RCC 7860 (cell line): Measurements from ENCODE around the gene EXTL2.
"Not testable (repeated sequence)": the region's sequence is repeated elsewhere in the genome, so short reads cannot be mapped to it uniquely, and the experiment has no call there.

Experiments
- DNase-seq: peaks from one replicate; pipeline ENCODE4 v3.0.0-alpha.2; 2015; ENCODE audit warnings: low spot score
- FAIRE-seq: peaks from 2 replicates; lab custom pipeline; 2012; peaks lifted over from hg19 to GRCh38; lab: Jason Lieb, UNC

The EXTL2 gene

DNA sequence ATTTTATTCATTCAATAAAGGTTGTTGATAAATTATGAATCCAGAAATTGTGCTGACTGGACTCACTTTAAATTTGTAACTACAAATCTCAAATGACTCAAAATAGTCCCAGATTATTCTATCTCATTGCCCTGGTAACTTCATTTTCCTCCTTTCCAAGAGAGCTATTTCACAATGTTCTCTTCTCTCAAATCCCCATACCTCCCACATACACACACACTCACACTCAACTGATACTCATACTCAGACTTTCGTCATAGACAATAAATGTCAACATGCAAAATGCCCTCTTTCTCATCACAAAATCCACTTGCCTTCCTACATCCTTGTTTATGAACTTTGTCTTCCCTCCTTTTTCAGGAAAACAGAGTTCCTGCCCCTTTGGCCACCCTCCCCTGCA is 33.3 kb downstream of the EXTL2 start:
- DNase-seq, result no peak
- no peak for FAIRE-seq

DNA sequence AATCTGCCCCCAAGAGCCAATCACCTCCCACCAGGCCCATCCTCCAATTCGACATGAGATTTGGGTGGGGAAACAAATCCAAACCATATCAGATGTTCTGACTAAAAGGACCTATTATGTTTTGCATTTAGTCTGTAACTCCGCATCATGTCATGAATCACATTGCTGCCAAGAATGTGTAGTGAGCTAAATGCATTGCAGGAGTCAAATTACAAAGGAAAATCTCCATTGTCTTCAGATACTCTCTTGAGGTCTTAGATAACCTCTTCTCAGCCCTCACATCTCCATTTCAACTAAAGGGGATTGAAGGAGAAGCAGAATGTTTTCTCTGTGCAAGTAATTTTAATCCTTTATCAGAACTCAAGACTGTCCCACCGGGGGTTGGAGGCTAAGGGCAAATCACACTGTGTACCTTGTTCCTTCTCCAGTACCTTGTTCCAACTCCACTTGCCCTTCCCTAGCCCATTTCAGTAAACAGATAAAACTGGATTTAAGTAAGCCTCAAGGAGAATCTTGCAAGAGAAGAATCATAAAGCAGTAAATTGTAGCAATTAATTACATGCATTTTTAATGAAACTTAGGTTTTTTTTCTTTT is 34.1 kb downstream of the EXTL2 start:
- DNase-seq (no peak), FAIRE-seq (no peak)

DNA sequence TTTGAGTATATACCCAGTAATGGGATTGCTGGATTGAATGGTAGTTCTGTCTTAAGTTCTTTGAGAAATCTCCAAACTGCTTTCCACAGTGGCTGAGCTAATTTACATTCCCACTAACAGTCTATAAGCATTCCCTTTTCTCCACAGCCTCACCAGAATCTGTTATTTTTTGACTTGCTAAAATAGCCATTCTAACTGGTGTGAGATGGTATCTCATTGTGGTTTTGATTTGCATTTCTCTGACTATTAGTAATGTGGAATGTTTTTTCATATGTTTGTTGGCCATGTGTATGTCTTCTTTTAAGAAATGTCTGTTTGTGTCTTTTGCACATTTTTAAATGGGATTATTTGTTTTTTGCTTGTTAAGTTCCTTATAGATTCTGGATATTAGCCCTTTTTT is 39.5 kb downstream of the EXTL2 start:
- not testable (repeated sequence) for DNase-seq, FAIRE-seq

DNA sequence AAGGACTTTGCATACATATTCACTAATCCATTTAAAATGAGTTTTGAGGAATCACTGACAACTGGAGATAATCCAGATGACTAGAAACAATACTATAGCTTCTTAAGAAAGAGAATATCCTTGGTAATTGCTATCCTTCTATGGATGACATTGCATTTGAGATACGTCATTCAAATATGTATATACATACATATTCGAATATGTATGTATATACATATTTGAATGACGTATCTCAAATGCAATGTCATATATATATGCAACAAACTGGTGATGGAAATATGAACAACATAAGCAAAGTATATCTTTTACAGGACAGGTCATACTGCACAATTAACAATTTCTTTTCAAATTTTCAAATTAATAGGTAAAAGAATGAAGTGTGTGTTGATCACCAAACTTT is 41.7 kb downstream of the EXTL2 start:
- FAIRE-seq (no peak), DNase-seq (no peak)

DNA sequence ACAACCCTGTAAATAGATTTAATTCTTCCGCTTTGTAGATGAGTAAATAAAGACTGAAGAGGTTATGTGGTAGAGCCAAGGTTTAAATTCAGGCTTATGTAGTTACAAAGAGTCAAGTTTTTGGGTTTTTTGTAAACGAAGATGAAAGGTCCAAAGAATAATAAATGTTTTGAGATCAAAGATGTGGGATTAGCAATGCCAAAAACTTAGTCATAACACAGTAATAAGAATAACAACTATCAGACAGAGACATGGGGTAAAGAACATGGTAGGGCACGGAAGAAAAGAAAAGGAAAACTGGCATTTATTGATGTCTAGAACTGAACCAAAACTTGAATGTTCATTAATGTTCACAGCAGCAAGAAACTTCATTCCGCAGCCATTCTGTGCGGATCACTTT is 42.9 kb downstream of the EXTL2 start:
- FAIRE-seq (no peak), DNase-seq (no peak)

DNA sequence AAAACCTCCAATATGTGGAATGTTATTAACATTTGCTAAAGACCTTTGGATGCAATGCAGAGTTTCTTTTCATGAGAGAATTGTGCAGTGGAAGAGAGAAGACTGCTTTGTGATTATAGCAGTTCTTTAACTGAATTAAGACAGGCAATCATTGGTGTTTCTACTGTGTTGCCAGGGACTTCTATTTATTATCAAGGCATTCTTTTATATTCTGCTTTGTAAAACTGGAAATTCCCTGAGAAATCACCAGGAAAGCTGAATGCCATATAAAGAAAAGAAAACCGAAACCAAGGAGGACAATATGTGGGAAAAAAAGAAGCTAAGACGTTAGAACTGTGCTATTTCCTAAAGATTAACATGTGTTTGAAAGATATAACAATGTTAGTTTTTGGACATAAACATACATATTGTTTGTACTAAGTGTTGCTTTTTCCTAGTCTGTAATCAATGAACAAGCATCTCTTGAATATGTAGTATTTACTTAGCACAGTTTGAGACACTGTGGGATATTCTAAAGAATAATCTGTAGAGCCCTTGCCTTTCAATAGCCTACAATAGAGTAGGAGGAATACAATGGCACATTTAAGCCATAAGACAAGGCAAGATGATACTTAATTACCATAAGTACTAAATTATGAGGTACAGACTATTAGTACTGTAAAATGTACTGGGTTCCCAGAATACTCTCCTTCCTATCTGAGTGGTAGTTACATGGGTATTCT is 47.1 kb downstream of the EXTL2 start:
- FAIRE-seq (peak; percentile 40), DNase-seq (peak; percentile 29)

DNA sequence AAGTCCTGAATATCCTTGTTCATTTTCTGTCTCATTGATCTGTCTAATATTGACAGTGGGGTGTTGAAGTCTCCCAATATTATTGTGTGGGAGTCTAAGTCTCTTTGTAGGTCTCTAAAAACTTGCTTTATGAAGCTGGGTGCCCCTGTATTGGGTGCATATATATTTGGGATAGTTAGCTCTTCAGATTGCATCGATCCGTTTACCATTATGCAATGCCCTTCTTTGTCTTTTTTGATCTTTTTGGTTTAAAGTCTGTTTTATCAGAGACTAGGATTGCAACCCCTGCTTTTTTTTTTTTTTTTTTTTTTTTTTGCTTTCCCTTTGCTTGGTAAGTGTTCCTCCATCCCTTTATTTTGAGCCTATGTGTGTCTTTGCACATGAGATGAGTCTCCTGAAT is 51.5 kb downstream of the EXTL2 start:
- not testable (repeated sequence) for FAIRE-seq, DNase-seq

DNA sequence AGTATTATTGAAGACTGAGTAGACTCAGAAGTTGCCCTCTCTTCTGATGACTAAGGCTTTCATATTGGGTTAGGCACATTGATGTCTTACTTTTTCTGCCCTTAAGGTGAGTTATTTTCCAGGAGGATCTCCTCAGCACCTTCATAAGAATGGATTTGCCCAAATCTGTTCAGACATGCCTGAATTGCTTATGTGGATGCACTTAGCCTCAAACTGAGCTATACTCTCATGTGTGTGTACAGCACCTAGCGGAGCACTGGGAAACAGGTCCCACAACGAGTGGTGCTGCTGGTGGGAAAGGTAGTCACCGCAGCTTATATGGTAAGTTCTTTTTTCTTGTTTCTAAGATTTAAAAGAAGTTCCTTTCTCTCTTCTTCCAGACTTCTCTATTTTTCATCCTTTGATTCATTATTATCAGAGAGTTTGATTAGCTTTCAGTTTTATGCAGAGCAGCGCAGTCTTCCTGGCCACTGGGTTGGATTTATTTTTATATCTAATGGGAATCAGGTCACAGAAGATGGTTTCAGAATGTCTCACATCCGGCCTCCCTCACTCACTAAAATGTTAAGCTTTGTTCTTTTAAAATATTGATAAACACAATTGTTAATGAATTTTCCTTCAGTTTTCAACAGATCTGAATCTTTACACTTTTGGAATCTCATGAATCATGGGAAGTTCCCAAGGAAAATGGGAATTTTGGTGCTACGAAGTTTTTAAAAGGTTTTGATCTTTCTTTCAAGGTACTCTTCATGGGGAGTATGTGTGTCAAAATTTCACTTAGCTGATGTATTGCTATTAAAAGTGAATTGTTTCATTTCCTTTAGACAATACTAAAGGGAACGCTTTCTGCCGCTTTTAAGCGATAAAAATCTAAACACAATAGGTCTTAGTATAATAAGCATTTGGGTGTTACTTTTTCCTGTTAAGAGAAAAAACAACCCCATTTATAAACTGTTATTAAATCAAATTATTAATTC is 58.5 kb downstream of the EXTL2 start:
- FAIRE-seq (no peak), DNase-seq (no peak)

DNA sequence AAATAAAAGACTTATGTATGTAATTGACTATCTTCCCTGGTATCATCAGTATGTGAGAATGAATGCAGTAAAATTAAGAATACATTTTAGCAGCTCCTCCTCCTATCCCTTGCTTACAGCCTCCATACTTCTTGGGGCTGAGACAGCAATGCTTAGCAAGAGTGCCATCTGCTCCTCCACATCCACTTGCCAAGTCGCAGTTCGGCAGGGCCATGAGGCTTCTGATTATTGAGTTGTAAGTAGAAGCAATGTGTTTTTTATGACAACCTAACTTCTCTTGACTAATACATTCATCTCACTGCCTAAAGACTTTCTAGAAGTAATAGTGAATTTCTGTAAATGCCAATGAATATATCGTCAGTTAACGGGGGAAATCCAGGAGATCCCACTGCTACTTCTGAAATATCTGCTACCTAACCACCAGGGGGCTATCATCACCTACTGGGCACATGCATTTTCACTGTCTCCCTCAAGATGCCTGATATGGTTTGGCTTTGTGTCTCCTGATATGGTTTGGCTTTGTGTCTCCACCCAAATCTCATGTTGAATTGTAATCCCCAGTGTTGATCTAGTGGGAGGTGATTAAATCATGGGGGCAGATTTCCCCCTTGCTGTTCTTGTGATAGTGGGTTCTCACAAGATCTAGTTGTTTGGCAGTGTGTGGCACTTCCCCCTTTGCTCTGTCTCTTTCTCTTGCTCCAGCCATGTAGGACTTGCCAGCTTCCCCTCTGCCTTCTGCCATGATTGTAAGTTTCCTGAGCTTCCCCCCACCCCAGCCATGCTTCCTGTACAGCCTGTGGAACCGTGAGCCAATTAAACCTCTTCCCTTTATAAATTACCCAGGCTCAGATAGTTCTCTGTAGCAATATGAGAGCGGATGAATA is 59.6 kb downstream of the EXTL2 start:
- DNase-seq (no peak), FAIRE-seq (no peak)

DNA sequence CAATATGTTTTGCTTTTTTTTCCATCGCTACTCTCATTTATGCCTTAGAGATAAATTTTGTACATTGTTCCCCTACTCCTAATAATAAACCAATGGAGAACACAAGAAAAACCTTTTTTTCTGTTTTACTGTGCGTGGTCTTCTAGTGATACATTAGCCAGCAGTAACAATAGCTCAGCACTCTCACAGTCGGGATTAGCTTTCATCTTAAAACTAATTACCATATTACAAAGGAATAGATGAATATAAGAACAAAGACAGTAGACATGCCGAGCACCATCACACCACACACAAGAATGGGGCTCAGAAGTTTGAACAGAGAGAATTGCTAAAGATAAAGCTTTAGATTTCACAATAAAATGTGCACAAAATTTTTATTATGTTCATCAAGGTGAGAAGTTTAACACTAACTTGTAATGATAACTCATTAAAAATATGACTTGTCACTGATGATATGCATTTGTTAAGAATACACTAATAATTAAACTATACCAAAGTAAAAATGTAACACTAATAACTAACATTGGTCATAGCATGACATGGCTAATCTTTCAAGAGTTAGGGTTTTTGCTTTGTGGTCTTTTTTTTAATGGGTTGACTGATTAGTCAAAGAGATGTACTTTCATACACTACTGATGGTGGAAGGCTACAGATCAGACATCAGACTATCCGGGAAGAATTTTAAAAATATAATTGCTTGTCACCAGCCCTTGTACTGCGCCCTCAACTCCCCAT is 61.8 kb downstream of the EXTL2 start:
- FAIRE-seq, result peak; percentile 60
- DNase-seq, result no peak

DNA sequence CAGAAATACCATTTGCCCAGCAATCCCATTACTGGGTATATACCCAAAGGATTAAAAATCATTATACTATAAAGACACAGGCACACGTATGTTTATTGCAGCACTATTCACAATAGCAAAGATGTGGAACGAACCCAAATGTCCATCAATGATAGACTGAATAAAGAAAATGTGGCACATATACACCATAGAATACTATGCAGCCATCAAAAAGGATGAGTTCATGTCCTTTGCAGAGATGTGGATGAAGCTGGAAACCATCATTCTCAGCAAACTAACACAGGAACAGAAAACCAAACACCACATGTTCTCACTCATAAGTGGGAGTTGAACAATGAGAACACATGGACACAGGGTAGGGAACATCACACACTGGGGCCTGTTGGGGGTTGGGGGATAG is 69.0 kb downstream of the EXTL2 start:
- FAIRE-seq, DNase-seq: not testable (repeated sequence)
